ENCODE data around the gene CLN6.

- TF ChIP-seq CTCF (IDR thresholded peaks at IDR 0.05) (no peak), POLR2A (IDR thresholded peaks at IDR 0.05) (no peak)
Observed at GRCh38 chr15:68258692-68259091, 29.2 kb upstream of the CLN6 start.
